Stimulated activated CD8-positive, alpha-beta memory T cell treated with anti-CD3 and anti-CD28 coated beads, Interleukin-7, amount 100 ng/mL, for 48 hours (primary cell): ENCODE results near the gene HOXB6.

Experiments
- DNase-seq, 2 donors: peaks; one replicate each; pipeline ENCODE4 v3.0.0-alpha.2; 2020; ENCODE audit warnings: low read depth in 1 of 2; ENCODE audit errors: extremely low read depth in 1 of 2

The HOXB6 gene

GRCh38 chr17:48636177-48637018 lies 31.6 kb upstream of the HOXB6 start:
- peak; percentile 75 to 76 for DNase-seq

GRCh38 chr17:48634493-48635208 lies 29.9 kb upstream of the HOXB6 start:
- no peak for DNase-seq

- no peak for DNase-seq
Observed at GRCh38 chr17:48633266-48633677, 28.5 kb upstream of the HOXB6 start.

- no peak for DNase-seq
Observed at GRCh38 chr17:48632579-48633265, 27.9 kb upstream of the HOXB6 start.

GRCh38 chr17:48631693-48632578 lies 27.1 kb upstream of the HOXB6 start:
- no peak for DNase-seq

- DNase-seq: no peak
Observed at GRCh38 chr17:48630925-48631692, 26.3 kb upstream of the HOXB6 start.

- no peak for DNase-seq
Observed at GRCh38 chr17:48630009-48630924, 25.5 kb upstream of the HOXB6 start.

- DNase-seq: no peak
Observed at GRCh38 chr17:48629411-48629759, 24.6 kb upstream of the HOXB6 start.

- DNase-seq: no peak
Observed at GRCh38 chr17:48628649-48629410, 24.0 kb upstream of the HOXB6 start.

GRCh38 chr17:48627623-48628521 lies 23.1 kb upstream of the HOXB6 start:
- DNase-seq: no peak

GRCh38 chr17:48627118-48627597 lies 22.4 kb upstream of the HOXB6 start:
- no peak for DNase-seq

GRCh38 chr17:48626245-48627117 lies 21.7 kb upstream of the HOXB6 start, which contains the start of gene HOXB9:
TSS of gene HOXB9 (minus strand) at chr17:48626358. CDS start at chr17:48626269, 89 bp downstream.
- no peak for DNase-seq

- DNase-seq: no peak
Observed at GRCh38 chr17:48625495-48626244, 20.9 kb upstream of the HOXB6 start.

GRCh38 chr17:48624544-48625494 lies 20.0 kb upstream of the HOXB6 start:
- DNase-seq: no peak
